Measurements from ENCODE around the gene TNIK. TPM values are rescaled to one million over a fixed set of nuclear protein-coding genes. Genes with fewer than 3 reads are reported as not detected.
"Not testable (repeated sequence)": the region's sequence is repeated elsewhere in the genome, so short reads cannot be mapped to it uniquely, and the experiment has no call there.

TNIK gene
- total RNA-seq, 1 donor, result 24.2 TPM

GRCh38 chr3:171428892-171429291 lies 31.3 kb downstream of the TNIK start:
- DNase-seq (ENCODE audit: low read depth), result no peak
- no peak overlapping the region for H3K4me3 ChIP-seq (ENCODE audit: low read depth, low read length)
- TF ChIP-seq CTCF (IDR thresholded peaks at IDR 0.05; ENCODE audit: insufficient read depth, low read length), result no peak

- no peak for DNase-seq (ENCODE audit: low read depth)
- no peak for TF ChIP-seq CTCF (IDR thresholded peaks at IDR 0.05; ENCODE audit: insufficient read depth, low read length)
- H3K4me3 ChIP-seq (ENCODE audit: low read depth, low read length), result no peak overlapping the region
Measured at GRCh38 chr3:171428321-171428787, 31.9 kb downstream of the TNIK start.

- TF ChIP-seq CTCF (IDR thresholded peaks at IDR 0.05; ENCODE audit: insufficient read depth, low read length), result no peak
- no peak overlapping the region for H3K4me3 ChIP-seq (ENCODE audit: low read depth, low read length)
- DNase-seq (ENCODE audit: low read depth), result no peak
Measured at GRCh38 chr3:171427771-171428320, 32.4 kb downstream of the TNIK start.

- H3K4me3 ChIP-seq (ENCODE audit: low read depth, low read length); DNase-seq (ENCODE audit: low read depth): not testable (repeated sequence)
Measured at GRCh38 chr3:171424063-171424462, 36.1 kb downstream of the TNIK start.

- not testable (repeated sequence) for DNase-seq (ENCODE audit: low read depth); H3K4me3 ChIP-seq (ENCODE audit: low read depth, low read length)
Measured at GRCh38 chr3:171422855-171423254, 37.4 kb downstream of the TNIK start.

- no peak for DNase-seq (ENCODE audit: low read depth)
- no peak for TF ChIP-seq CTCF (IDR thresholded peaks at IDR 0.05; ENCODE audit: insufficient read depth, low read length)
- H3K4me3 ChIP-seq (ENCODE audit: low read depth, low read length), result no peak overlapping the region
Measured at GRCh38 chr3:171420667-171421066, 39.5 kb downstream of the TNIK start.

GRCh38 chr3:171419457-171419856 lies 40.7 kb downstream of the TNIK start:
- TF ChIP-seq CTCF (IDR thresholded peaks at IDR 0.05; ENCODE audit: insufficient read depth, low read length), result no peak
- no peak for DNase-seq (ENCODE audit: low read depth)
- H3K4me3 ChIP-seq (ENCODE audit: low read depth, low read length), result no peak overlapping the region

- no peak for TF ChIP-seq CTCF (IDR thresholded peaks at IDR 0.05; ENCODE audit: insufficient read depth, low read length)
- H3K4me3 ChIP-seq (ENCODE audit: low read depth, low read length), result no peak overlapping the region
- peak; percentile 85 for DNase-seq (ENCODE audit: low read depth)
Measured at GRCh38 chr3:171417813-171418212, 42.4 kb downstream of the TNIK start.

All from fibroblast of the aortic adventitia (primary cell).